GM21423 (cell line): ENCODE measurements around the gene SFTPD.
A peak's percentile ranks its signal among the peaks of the same experiment; 100 is the strongest.

Experiments used
- ATAC-seq: cut with Tn5 transposase; IDR thresholded peaks from one replicate; pipeline ENCODE4 v1.9.1; 2021; ENCODE audit warnings: mild to moderate bottlenecking, moderate library complexity; ENCODE audit not compliant: unreplicated experiment

Gene SFTPD

GRCh38 chr10:79946271-79947082 is 2.4 kb downstream of the SFTPD start:
- ATAC-seq: no peak

DNA sequence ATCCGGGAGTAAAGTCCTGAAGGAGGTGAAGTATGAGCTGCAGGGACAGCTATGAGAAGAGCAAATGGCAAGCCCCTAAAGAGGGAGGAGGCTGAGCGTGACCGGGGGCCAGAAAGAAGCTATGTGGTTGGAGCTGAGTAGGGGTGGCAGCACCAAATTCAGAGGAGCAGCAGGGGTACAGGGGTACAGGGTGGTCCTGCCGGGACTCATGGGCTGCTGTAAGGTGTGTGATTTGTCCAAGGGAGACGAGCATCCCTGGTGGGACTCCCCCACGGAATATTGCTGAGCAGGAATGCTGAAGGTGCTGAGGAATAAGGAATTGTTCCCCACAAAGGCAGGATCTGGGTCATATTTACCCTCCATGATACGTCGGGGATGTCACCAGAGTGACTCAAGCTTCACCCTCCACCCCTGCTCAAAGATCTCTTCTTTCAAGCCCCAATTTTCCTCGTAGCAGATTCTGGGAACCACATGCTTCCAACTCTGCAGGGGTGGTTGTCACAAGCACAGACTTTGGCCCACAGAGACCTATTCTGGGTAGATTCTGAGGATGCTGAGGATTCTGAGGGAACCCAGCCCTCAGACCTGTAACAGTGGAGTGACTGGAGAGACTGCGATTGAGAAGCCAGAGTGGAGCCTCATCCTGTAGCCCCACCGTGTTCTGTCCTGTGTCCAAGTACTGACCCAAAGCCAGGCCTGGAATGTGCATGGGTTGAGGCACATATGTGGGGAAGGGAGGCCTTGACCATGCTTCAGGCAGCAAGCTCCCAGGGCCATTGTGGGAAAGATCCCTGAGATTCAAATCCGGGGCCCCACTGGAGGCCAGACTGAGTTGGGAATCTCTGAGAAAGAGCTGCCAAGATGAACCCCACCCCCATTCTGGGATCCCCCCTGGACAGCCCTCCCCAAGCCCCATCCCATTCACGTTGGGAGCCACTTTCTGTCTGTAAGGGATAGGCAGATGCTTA is 4.2 kb downstream of the SFTPD start:
- ATAC-seq: no peak

DNA sequence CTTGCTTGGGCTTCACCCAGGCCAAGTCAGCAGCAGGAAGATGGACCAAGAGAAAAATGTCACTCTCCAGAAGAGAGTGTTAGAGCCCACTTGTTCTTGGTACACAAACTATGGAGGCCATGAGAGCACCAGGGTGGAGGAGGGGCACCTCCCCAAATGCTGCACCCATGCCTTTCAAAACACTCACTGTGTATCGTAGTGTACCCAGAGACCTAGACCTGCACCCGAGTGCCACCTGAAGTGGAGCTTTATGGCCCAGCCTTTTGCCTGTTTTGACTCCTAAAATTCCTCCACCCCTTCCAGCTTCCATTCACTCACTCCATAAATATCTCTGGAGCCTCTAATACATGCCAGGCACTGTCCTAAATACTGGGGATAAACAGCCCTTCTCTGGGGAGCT is 5.0 kb downstream of the SFTPD start:
- no peak for ATAC-seq

- no peak for ATAC-seq
These were observed 6.4 kb downstream of the SFTPD start for GRCh38 chr10:79942261-79943185.

DNA sequence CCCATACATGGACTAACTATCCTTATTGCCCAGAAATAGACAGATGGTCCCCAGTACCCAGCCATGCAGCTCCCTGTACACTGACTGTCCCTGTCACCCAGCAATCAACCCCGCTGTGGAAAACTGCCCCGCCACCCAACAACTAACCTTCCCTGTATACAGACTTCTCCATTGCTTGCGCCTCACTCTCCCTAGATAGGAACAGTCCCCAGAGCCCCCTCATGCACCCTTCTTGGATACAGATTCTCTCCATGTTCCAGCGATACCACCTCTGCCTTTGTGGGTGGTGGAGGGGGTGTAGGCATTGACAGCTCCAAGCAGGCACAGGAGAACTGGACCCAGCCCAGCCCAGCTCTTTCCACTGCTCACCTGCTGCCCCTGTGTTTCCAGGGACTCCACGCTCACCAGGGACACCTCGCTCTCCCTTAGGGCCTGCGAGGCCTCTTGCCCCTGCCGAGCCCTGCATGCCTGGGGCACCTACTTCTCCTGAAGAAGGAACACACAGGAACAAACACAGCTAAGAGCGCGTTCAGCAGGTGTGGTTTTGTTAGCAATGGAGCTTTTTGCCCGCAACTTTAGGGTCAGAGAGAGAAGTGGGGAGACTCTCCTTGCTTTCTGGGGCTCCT is 7.2 kb downstream of the SFTPD start:
- ATAC-seq: no peak

- no peak for ATAC-seq
These were observed 7.8 kb downstream of the SFTPD start for GRCh38 chr10:79941146-79941545.

- ATAC-seq: no peak
These were observed 8.5 kb downstream of the SFTPD start for GRCh38 chr10:79940431-79940830.

GRCh38 chr10:79939969-79940368 is 8.9 kb downstream of the SFTPD start:
- ATAC-seq: no peak

GRCh38 chr10:79938728-79939406 is 10.0 kb downstream of the SFTPD start:
- ATAC-seq: peak; percentile 59

DNA sequence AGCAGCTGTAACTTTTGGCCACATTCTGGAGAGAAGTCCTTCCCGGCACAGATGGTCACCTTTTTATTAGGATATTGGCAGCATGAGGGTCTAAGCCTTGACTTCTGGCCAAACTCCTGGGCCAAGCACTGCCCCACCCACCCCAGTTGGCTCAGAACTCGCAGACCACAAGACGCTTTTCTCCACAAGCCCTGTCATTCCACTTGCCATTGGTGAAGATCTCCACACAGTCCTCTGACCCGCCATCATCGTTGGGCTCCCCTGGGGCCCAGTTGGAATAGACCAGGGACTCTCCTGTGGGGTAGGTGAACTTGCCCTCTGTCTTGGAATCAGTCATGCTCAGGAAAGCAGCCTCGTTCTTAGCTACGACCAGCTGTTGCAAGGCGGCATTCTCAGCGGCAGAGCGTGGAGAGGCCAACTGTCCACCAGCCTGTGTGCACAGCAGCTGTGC is 11.2 kb downstream of the SFTPD start:
- ATAC-seq: no peak

DNA sequence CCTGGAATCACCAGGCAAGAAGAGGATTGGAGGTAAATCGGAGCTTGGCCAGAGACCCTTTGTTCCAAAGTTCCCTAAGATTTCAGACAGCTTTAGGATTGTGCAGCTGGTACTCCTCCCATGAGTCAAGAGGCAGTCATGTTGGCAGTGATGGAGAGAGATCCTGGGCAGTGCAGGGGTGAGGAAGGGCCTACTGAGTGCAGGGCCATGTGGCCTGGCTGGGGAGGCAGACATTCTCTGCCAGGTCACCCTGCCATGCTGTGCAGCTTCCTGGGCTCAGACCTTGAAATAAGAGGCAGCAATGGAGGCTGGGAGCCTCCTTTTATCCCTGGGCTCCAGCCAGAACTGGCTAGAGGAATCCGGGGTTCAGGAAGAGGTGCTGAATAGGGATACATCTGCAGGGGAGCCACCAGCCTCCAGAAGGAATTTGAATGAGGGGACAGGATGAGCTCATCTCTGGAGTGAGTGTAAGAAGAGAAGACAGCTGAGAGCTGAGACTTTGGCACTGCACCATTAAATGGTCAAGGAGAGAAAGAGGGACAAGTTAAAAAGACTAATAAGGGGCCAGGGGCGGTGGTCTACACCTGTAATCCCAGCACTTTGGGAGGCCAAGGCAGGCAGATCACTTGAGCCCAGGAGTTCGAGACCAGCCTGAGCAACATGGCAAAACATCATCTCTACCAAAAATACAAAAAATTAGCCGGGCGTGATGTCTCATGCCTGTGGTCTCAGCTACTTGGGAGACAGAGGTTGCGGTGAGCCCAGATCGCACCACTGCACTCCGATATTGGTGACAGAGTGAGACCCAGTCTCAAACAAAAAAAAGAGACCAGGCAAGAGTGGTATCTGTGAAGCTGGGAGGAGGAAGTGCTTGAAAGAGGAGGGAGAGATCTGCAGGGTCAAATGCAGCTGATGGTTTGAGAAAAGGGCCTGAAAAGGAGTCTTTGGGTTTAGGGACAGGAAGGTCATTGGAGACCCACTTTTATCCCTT is 12.0 kb downstream of the SFTPD start:
- ATAC-seq: no peak

DNA sequence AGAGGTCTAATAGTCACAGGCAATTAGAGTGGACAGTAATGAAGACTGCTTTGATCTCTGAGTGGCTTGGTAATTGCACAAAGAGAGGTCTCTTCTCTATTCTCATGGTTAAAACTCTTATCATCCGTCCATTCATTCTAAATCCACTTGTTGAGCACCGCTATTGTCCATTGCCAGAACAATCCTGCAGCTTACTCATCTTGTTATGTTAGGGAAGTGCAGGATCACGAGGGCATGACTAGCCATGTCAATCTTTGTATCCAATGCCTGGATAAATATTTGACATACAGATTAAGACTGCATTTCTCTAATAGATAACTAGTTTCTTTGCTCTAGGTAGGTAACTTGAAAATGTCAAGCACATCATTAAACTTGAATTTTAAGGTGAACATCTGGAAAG is 14.9 kb downstream of the SFTPD start:
- ATAC-seq: no peak

GRCh38 chr10:79932841-79933379 is 16.0 kb downstream of the SFTPD start:
- ATAC-seq: no peak

GRCh38 chr10:79932307-79932706 is 16.6 kb downstream of the SFTPD start:
- ATAC-seq: no peak

DNA sequence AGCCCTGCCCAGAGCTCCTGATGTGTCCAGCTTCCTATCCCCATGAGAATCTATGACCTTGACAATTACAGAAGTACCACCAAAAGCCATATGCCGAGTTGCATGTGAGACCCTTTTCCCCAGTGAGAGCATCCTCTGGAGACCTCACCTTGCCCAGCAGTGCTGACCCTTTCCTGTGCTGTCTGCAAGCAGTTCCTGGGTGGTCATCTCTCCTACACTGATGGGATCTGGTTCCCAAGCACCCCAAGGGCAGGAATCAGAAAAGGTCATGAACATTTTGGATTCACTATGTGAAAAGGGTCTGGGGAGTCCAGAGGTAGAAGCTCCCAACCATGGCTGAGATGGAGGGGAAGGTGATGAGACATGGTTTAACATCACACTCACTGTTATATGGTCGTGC is 18.2 kb downstream of the SFTPD start:
- ATAC-seq: no peak

DNA sequence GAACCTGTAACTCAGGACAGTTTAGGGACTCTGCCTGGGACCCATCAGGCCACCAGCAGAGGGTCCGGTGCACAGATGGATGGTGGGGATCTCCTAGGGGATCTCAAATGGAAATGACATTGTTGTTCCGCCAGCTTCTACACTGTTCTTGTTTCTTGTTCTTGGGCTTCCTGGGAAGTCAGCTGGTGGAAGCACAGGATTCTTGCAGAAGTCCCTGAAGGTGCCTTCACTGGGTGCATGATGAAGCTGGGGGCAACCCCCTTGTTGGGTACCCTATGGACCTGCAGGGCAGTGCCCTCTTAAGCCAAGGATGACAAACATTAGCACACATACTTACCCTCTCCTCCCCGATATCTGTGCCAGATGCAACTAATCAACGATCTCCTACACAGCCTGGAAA is 18.6 kb downstream of the SFTPD start:
- no peak for ATAC-seq

DNA sequence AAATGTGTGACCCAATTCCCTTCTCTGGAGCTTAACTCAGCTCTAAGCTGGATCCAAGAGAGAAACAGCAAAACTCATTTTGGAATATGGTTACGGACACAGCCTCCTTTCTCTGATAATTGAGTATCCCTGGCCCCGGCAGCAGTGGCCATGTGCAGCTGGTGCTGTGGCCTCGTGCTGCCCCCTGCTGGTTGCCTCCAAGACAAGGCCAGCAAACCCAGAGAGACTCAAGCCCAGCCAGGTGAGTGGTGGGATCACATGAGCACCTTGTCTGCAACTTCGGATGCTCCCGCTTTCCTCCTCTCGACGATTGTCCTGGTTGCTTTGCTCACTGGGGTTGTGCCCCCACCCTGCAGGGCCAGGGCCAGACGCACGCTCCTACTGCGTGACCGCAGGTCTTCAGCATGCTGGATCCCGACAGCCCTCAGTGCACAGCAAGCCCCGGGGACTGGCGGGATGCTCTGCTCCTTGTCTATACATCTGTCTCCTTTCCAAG is 19.4 kb downstream of the SFTPD start:
- peak; percentile 85 for ATAC-seq

DNA sequence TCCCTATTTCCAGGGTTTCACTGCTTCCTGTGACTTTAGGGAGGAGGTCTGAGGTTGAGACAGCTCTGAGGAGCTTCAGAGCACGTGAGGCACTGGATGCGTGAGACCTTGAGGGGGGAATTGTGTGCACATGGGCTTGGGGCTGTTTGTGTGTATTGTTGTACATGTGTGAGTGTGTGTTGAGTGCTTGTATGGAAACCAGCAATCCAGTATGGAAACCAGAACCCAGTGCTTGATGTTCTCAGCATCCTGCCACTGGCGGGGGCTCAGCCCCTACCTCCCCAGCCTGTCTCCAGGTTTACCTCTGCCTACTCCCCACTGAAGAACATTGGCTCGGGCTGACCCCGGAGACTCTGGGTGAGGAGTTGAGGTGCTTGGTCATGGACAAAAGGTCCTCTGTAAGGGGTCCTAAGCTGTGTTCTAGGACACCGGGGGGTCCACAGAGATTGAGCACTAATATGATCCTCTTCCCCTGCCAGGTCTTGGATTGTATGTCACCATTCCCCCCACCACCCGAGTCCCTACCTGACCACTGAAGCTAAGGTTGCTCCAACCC is 20.8 kb downstream of the SFTPD start:
- ATAC-seq: no peak
